ENCODE results near the gene PRLHR.

GRCh38 chr10:118592675-118593330 is 2.6 kb downstream of the PRLHR start:
- TF ChIP-seq CTCF (IDR thresholded peaks at IDR 0.05) (no peak), ZFX (IDR thresholded peaks at IDR 0.05; ENCODE audit: borderline replicate concordance) (no peak)

All from 22Rv1 (cell line).